Fibroblast of skin of scalp (primary cell): ENCODE results near the gene COA8.

Experiments used
- DNase-seq: peaks from one replicate; pipeline ENCODE4 v3.0.0-alpha.2; 2013

Gene COA8

GRCh38 chr14:103625356-103626095, 62.8 kb downstream of the COA8 start:
- no peak for DNase-seq

GRCh38 chr14:103626146-103626850, 63.5 kb downstream of the COA8 start:
- no peak for DNase-seq

GRCh38 chr14:103627073-103628025, 64.6 kb downstream of the COA8 start:
- no peak for DNase-seq

GRCh38 chr14:103628221-103628683, 65.5 kb downstream of the COA8 start:
- peak; percentile 77 for DNase-seq

GRCh38 chr14:103628684-103629502, 66.1 kb downstream of the COA8 start, which contains the start of gene KLC1:
TSS of gene KLC1 (plus strand) at chr14:103629211. CDS start at chr14:103654565, 25,354 bp downstream.
- DNase-seq = peak; percentile 76

- DNase-seq = peak; percentile 19
Measured at GRCh38 chr14:103629503-103630121, 66.9 kb downstream of the COA8 start.

- no peak for DNase-seq
Measured at GRCh38 chr14:103630364-103631108, 67.8 kb downstream of the COA8 start.

- no peak for DNase-seq
Measured at GRCh38 chr14:103633391-103633790, 70.6 kb downstream of the COA8 start.

GRCh38 chr14:103634156-103634555, 71.4 kb downstream of the COA8 start:
- no peak for DNase-seq

- no peak for DNase-seq
Measured at GRCh38 chr14:103638594-103638993, 75.8 kb downstream of the COA8 start.
